Measurements from ENCODE around the gene PHACTR1.

GRCh38 chr6:13302751-13303667 lies 586.4 kb downstream of the PHACTR1 start:
- no peak for TF ChIP-seq POLR2A (IDR thresholded peaks at IDR 0.05)
- no peak for TF ChIP-seq CTCF (IDR thresholded peaks at IDR 0.05)
